ENCODE results near the gene SCG5. TPM values are rescaled to one million over a fixed set of nuclear protein-coding genes. Genes with fewer than 3 reads are reported as not detected.

Gene SCG5
- polyA plus RNA-seq, 1 experiment, result 44.4 TPM

GRCh38 chr15:32687556-32687955, 46.0 kb downstream of the SCG5 start:
- no peaks in the 10 kb centered on the region for H3K27me3 ChIP-seq (ENCODE audit: control insufficient read depth, insufficient read depth, low read length)
- ChIA-PET POLR2A (interaction anchor here (0.7 kb wide), 1 partner anchor 293 kb away, joined by 3 read pairs; no protein-coding TSS in a partner anchor), CTCF (interaction anchor here (1.8 to 2.0 kb wide), 2 partner anchors 16 to 25 kb away, joined by 4 to 9 read pairs; no protein-coding TSS in a partner anchor)
- DNase-seq (ENCODE audit: low read depth, low spot score), result no peak
- no peak for TF ChIP-seq CTCF (IDR thresholded peaks at IDR 0.05; ENCODE audit: low read depth, low read length)
- no peak overlapping the region for H3K27ac ChIP-seq (ENCODE audit: low read depth, low read length)
- no peak overlapping the region for H3K4me3 ChIP-seq (ENCODE audit: low read depth, low read length)
- no peaks in the 10 kb centered on the region for H3K9me3 ChIP-seq (ENCODE audit: control insufficient read depth, insufficient read depth, low read length)

- H3K27ac ChIP-seq (ENCODE audit: low read depth, low read length), result no peak overlapping the region
- ChIA-PET CTCF (interaction anchor here (2.0 kb wide), 1 partner anchor 26 kb away, joined by 9 read pairs; no protein-coding TSS in a partner anchor), POLR2A (interaction anchor here (0.7 kb wide), 2 partner anchors 29 to 292 kb away, joined by 3 to 9 read pairs; no protein-coding TSS in a partner anchor)
Observed at GRCh38 chr15:32688151-32688639, 46.7 kb downstream of the SCG5 start.

GRCh38 chr15:32690941-32691688, 49.6 kb downstream of the SCG5 start:
- Histone ChIP-seq H3K4me3 (ENCODE audit: low read depth, low read length) (no peak overlapping the region), H3K27ac (ENCODE audit: low read depth, low read length) (no peak overlapping the region), H3K9me3 (ENCODE audit: control insufficient read depth, insufficient read depth, low read length) (no peaks in the 10 kb centered on the region), H3K27me3 (ENCODE audit: control insufficient read depth, insufficient read depth, low read length) (no peaks in the 10 kb centered on the region)
- POLR2A ChIA-PET, result interaction anchor here (0.9 kb wide), 1 partner anchor 25 kb away, joined by 3 read pairs; no protein-coding TSS in a partner anchor
- no peak for DNase-seq (ENCODE audit: low read depth, low spot score)
- TF ChIP-seq CTCF (IDR thresholded peaks at IDR 0.05; ENCODE audit: low read depth, low read length), result no peak
- CTCF ChIA-PET, result interaction anchor here (0.9 to 1.0 kb wide), 2 partner anchors 29 to 189 kb away, joined by 4 to 9 read pairs; no protein-coding TSS in a partner anchor

More at GRCh38 chr15:32688151-32688639, 46.7 kb downstream of the SCG5 start:
- Histone ChIP-seq H3K4me3 (ENCODE audit: low read depth, low read length) (no peak overlapping the region), H3K9me3 (ENCODE audit: control insufficient read depth, insufficient read depth, low read length) (no peaks in the 10 kb centered on the region), H3K27me3 (ENCODE audit: control insufficient read depth, insufficient read depth, low read length) (no peaks in the 10 kb centered on the region)
- TF ChIP-seq CTCF (IDR thresholded peaks at IDR 0.05; ENCODE audit: low read depth, low read length), result no peak
- DNase-seq (ENCODE audit: low read depth, low spot score), result no peak

- Histone ChIP-seq H3K4me3 (ENCODE audit: low read depth, low read length) (no peak overlapping the region), H3K27me3 (ENCODE audit: control insufficient read depth, insufficient read depth, low read length) (no peaks in the 10 kb centered on the region), H3K9me3 (ENCODE audit: control insufficient read depth, insufficient read depth, low read length) (no peaks in the 10 kb centered on the region), H3K27ac (ENCODE audit: low read depth, low read length) (no peak overlapping the region)
- no peak for TF ChIP-seq CTCF (IDR thresholded peaks at IDR 0.05; ENCODE audit: low read depth, low read length)
- CTCF ChIA-PET, result no interaction called here
- POLR2A ChIA-PET, result no interaction called here
- DNase-seq (ENCODE audit: low read depth, low spot score), result no peak
Observed at GRCh38 chr15:32691689-32692038, 50.2 kb downstream of the SCG5 start.

- H3K4me3 ChIP-seq (ENCODE audit: low read depth, low read length), result no peak overlapping the region
- no peak for DNase-seq (ENCODE audit: low read depth, low spot score)
- H3K27ac ChIP-seq (ENCODE audit: low read depth, low read length), result no peak overlapping the region
- H3K9me3 ChIP-seq (ENCODE audit: control insufficient read depth, insufficient read depth, low read length), result no peaks in the 10 kb centered on the region
- POLR2A ChIA-PET, result no interaction called here
- no peak for TF ChIP-seq CTCF (IDR thresholded peaks at IDR 0.05; ENCODE audit: low read depth, low read length)
- no peaks in the 10 kb centered on the region for H3K27me3 ChIP-seq (ENCODE audit: control insufficient read depth, insufficient read depth, low read length)
- CTCF ChIA-PET, result no interaction called here
Observed at GRCh38 chr15:32692286-32692685, 50.8 kb downstream of the SCG5 start.

All from AG04450 (cell line).